ENCODE results near the gene NR0B1. TPM values are rescaled to one million over a fixed set of nuclear protein-coding genes. Genes with fewer than 3 reads are reported as not detected.
A peak's percentile ranks its signal among the peaks of the same experiment; 100 is the strongest.

Gene NR0B1
- total RNA-seq, 1 donor, result 1.7 TPM

DNA sequence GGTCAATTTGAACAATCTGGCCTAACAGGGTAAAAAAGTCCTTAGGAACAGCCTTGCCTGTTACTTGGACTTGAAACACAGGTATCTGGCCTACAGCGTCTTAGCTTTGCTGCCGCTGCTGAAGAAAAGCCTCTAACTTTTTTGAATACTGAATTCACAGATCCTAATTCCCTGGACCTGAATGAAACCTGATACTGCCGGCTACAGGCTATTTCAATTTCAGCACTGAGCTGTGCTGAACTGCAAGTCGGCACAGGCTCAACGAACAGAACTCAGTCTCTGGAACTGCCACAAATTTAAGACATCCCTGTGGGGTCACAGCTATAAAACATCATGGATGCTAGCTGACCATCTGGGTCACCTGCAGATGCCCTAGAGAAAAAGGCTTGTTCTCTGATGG, 7.2 kb downstream of the NR0B1 start:
- peak; percentile 41 for DNase-seq (ENCODE audit: low read depth)
- TF ChIP-seq, protein P1, sequence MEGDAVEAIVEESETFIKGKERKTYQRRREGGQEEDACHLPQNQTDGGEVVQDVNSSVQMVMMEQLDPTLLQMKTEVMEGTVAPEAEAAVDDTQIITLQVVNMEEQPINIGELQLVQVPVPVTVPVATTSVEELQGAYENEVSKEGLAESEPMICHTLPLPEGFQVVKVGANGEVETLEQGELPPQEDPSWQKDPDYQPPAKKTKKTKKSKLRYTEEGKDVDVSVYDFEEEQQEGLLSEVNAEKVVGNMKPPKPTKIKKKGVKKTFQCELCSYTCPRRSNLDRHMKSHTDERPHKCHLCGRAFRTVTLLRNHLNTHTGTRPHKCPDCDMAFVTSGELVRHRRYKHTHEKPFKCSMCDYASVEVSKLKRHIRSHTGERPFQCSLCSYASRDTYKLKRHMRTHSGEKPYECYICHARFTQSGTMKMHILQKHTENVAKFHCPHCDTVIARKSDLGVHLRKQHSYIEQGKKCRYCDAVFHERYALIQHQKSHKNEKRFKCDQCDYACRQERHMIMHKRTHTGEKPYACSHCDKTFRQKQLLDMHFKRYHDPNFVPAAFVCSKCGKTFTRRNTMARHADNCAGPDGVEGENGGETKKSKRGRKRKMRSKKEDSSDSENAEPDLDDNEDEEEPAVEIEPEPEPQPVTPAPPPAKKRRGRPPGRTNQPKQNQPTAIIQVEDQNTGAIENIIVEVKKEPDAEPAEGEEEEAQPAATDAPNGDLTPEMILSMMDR (IDR thresholded peaks at IDR 0.05; ENCODE audit: insufficient read depth, low read length), result no peak
- H3K4me3 ChIP-seq (ENCODE audit: low read depth, low read length), result no peak overlapping the region

GRCh38 chrX:30301208-30301607, 8.0 kb downstream of the NR0B1 start:
- no peak overlapping the region for H3K4me3 ChIP-seq (ENCODE audit: low read depth, low read length)
- no peak for DNase-seq (ENCODE audit: low read depth)
- TF ChIP-seq, protein P1 (IDR thresholded peaks at IDR 0.05; ENCODE audit: insufficient read depth, low read length), result no peak

DNA sequence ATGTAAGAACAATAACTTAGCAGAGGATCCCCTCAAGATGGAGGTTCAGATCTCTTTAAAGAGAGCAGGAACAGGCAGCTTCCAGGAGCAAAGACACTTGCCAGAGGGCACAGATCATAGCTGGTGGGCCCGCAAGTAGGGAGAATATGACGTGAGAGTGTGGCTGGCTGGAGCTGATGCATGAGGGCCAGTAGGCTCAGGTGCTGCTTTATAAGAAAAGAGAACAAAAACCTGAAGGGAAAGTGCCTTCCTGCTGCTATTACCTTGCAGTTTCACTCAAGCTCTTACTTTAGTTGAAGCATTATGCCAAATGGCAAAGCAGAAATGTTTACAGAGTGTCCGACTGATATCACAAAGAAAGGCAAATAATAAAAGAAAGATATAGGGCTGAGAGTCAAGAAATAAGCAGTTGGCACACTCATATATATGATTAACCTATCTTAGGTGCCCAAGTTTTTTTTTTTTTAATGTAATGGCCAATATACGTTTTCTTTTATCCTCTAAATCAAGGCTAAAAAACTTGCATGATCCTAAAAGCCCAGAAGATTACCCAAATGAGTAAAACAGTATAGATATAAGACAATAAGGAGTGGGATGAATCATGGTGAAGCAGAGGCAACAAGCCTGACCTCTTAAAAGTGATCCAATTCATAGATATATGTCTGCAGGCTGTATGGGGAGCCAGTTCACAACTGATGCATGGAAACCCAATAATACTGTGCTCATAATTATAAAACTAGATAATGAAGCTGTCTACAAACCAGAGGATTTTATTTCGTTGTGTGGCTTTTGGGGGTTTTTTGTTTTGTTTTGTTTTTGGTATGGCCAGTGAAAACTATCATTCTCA, 12.6 kb downstream of the NR0B1 start:
- TF ChIP-seq, protein P1 (IDR thresholded peaks at IDR 0.05; ENCODE audit: insufficient read depth, low read length), result no peak

GRCh38 chrX:30283456-30284200, 25.6 kb downstream of the NR0B1 start:
- no peak overlapping the region for H3K4me3 ChIP-seq (ENCODE audit: low read depth, low read length)
- TF ChIP-seq, protein P1 (IDR thresholded peaks at IDR 0.05; ENCODE audit: insufficient read depth, low read length), result no peak
- DNase-seq (ENCODE audit: low read depth), result peak; percentile 88

More for the DNA sequence above, 12.6 kb downstream of the NR0B1 start:
- no peak overlapping the region for H3K4me3 ChIP-seq (ENCODE audit: low read depth, low read length)
- DNase-seq (ENCODE audit: low read depth), result no peak

GRCh38 chrX:30282527-30282926, 26.7 kb downstream of the NR0B1 start:
- DNase-seq (ENCODE audit: low read depth), result no peak

DNA sequence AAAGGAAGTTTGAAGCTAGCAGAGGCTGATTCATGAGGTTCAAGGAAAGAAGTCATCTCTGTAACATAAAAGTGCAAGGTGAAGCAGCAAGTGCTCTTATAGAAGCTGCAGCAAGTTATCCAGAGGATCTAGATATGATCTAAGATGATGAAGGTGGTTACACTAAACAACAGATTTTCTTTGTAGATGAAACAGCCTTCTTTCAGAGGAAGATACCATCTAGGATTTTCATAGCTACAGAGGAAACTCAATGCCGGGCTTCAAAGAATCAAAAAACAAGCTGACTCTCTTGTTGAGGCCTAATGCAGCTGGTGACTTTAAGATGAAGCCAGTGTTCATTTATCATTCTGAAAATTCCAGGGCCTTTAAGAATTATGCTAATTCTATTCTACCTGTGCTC, 28.8 kb downstream of the NR0B1 start:
- TF ChIP-seq, protein P1 (IDR thresholded peaks at IDR 0.05; ENCODE audit: insufficient read depth, low read length), result no peak

More at GRCh38 chrX:30282527-30282926, 26.7 kb downstream of the NR0B1 start:
- H3K4me3 ChIP-seq (ENCODE audit: low read depth, low read length), result no peak overlapping the region
- TF ChIP-seq, protein P1 (IDR thresholded peaks at IDR 0.05; ENCODE audit: insufficient read depth, low read length), result no peak

More for the DNA sequence above, 28.8 kb downstream of the NR0B1 start:
- no peak for DNase-seq (ENCODE audit: low read depth)
- H3K4me3 ChIP-seq (ENCODE audit: low read depth, low read length), result no peak overlapping the region
